Hepatocyte (in vitro differentiated cells): ENCODE measurements around the gene NCOA6. TPM values are rescaled to one million over a fixed set of nuclear protein-coding genes. Genes with fewer than 3 reads are reported as not detected.

Experiments used
- DNase-seq: peaks from one replicate; pipeline ENCODE4 v3.0.0-alpha.2; 2016; ENCODE audit warnings: low spot score
- H2AFZ ChIP-seq: fragments of 200-600 bp; sonication (generic); 2 replicates; pipeline ENCODE4 v1.6.0; 2016; ENCODE audit warnings: antibody characterized with exemption, mild to moderate bottlenecking
- H3K27ac ChIP-seq: fragments of 200-600 bp; sonication (generic); 2 replicates; pipeline ENCODE4 v1.5.1; 2016; ENCODE audit warnings: mild to moderate bottlenecking
- H3K27me3 ChIP-seq: fragments of 200-600 bp; sonication (generic); 2 replicates; pipeline ENCODE4 v1.6.1; 2016
- H3K36me3 ChIP-seq: fragments of 200-600 bp; sonication (generic); replicated peaks from 2 replicates; pipeline ENCODE4 v1.5.1; 2016; ENCODE audit warnings: low read depth; ENCODE audit not compliant: insufficient read depth
- H3K4me1 ChIP-seq: fragments of 200-600 bp; sonication (generic); 2 replicates; pipeline ENCODE4 v1.5.1; 2016; ENCODE audit warnings: mild to moderate bottlenecking, moderate library complexity; ENCODE audit not compliant: insufficient read depth
- H3K4me2 ChIP-seq: fragments of 200-600 bp; sonication (generic); 2 replicates; pipeline ENCODE4 v1.6.0; 2016
- H3K4me3 ChIP-seq: fragments of 200-600 bp; sonication (generic); 2 replicates; pipeline ENCODE4 v1.5.1; 2016; ENCODE audit warnings: mild to moderate bottlenecking
- H3K79me2 ChIP-seq: fragments of 200-600 bp; sonication (generic); 2 replicates; pipeline ENCODE4 v1.6.0; 2017; ENCODE audit warnings: mild to moderate bottlenecking
- H3K9me2 ChIP-seq: fragments of 200-600 bp; sonication (generic); replicated peaks from 2 replicates; pipeline ENCODE4 v1.6.0; 2017; ENCODE audit warnings: mild to moderate bottlenecking; ENCODE audit not compliant: insufficient read depth
- H3K9me3 ChIP-seq: fragments of 200-600 bp; sonication (generic); 2 replicates; pipeline ENCODE4 v1.5.1; 2016; ENCODE audit warnings: low read depth, mild to moderate bottlenecking
- H4K20me1 ChIP-seq: fragments of 200-600 bp; sonication (generic); 2 replicates; pipeline ENCODE4 v1.6.0; 2016; ENCODE audit warnings: mild to moderate bottlenecking; ENCODE audit not compliant: insufficient read depth, poor library complexity, severe bottlenecking
- CTCF ChIP-seq: fragments of 200-600 bp; sonication (generic); IDR thresholded peaks from 2 replicates; pipeline ENCODE4 v1.5.1; 2016; ENCODE audit warnings: antibody characterized with exemption, mild to moderate bottlenecking; ENCODE audit not compliant: poor library complexity
- EZH2 ChIP-seq: fragments of 200-600 bp; sonication (generic); IDR thresholded peaks from 2 replicates; pipeline ENCODE4 v1.6.1; 2016; ENCODE audit warnings: antibody characterized with exemption, mild to moderate bottlenecking, borderline replicate concordance
- EZH2phosphoT487 ChIP-seq: fragments of 200-600 bp; sonication (generic); IDR thresholded peaks from one replicate; pipeline ENCODE4 v1.6.1; 2018; ENCODE audit warnings: antibody characterized with exemption, mild to moderate bottlenecking, low read depth, moderate library complexity; ENCODE audit not compliant: unreplicated experiment, severe bottlenecking
- WGBS: methylation state at CpG from one replicate; pipeline ENCODE4 v1.1.6; 2016; ENCODE audit warnings: low lambda C conversion rate; ENCODE audit errors: missing lambda C conversion rate; 5-methylcytosine and 5-hydroxymethylcytosine counted together
- polyA plus RNA-seq: library from polyadenylated mRNA; unstranded; fragments of >200 nt; fragmentation: Nextera tagmentation; extraction: Ambion mirVana; gene quantifications from 2 replicates; pipeline ENCODE4 v1.2.1, GENCODE V29; 2016
- small RNA-seq: library from RNA; depleted of rRNA; stranded (forward); fragments of <200 nt; gene quantifications from one replicate; pipeline ENCODE3, GENCODE V24; 2014
- total RNA-seq: library from RNA; depleted of rRNA; stranded (reverse); fragments of >200 nt; gene quantifications from 2 replicates; pipeline ENCODE4 v1.2.3, GENCODE V29; 2014

The NCOA6 gene
- total and polyA plus RNA-seq, 2 experiments from 2014 or later, result 11.6 to 23.5 TPM

- TF ChIP-seq EZH2, result no peak
- no peak for TF ChIP-seq CTCF
- no peak for TF ChIP-seq EZH2phosphoT487
- no peaks in the 10 kb centered on the region for H4K20me1 ChIP-seq
These were observed 152.0 kb downstream of the NCOA6 start for GRCh38 chr20:34673412-34673811.

GRCh38 chr20:34669094-34669493, 156.4 kb downstream of the NCOA6 start:
- H3K27me3 ChIP-seq, result no peaks in the 10 kb centered on the region
- no peak for DNase-seq
- TF ChIP-seq EZH2phosphoT487 (no peak), CTCF (no peak), EZH2 (no peak)
- peaks cover 51% of the 10 kb centered on the region for H3K79me2 ChIP-seq
- 94% methylated on average over 1 of the region's 1 CpG for WGBS
- H3K27ac ChIP-seq, result no peak overlapping the region
- H3K9me2 ChIP-seq, result no peaks in the 10 kb centered on the region
- no peak overlapping the region for H3K4me3 ChIP-seq
- H3K9me3 ChIP-seq, result no peaks in the 10 kb centered on the region
- no peaks in the 10 kb centered on the region for H4K20me1 ChIP-seq
- no peaks in the 10 kb centered on the region for H3K36me3 ChIP-seq
- no peak overlapping the region for H2AFZ ChIP-seq
- no peaks in the 10 kb centered on the region for H3K4me1 ChIP-seq
- no peak overlapping the region for H3K4me2 ChIP-seq

More at GRCh38 chr20:34673412-34673811, 152.0 kb downstream of the NCOA6 start:
- Histone ChIP-seq H3K36me3 (no peaks in the 10 kb centered on the region), H3K4me3 (no peak overlapping the region), H2AFZ (no peak overlapping the region), H3K4me2 (no peak overlapping the region), H3K9me2 (no peaks in the 10 kb centered on the region), H3K27me3 (no peaks in the 10 kb centered on the region), H3K27ac (no peak overlapping the region), H3K79me2 (peaks cover 50% of the 10 kb centered on the region), H3K9me3 (no peaks in the 10 kb centered on the region), H3K4me1 (peaks cover 8% of the 10 kb centered on the region)
- no peak for DNase-seq
- WGBS, result 96% methylated on average over 5 of the region's 5 CpGs

Small RNA genes within 50 kb of the gene (small RNA-seq; reads per million reads assigned to genes)
- gene AL118520.1, result not detected

Other genes starting within 250 kb of the NCOA6 start
- 19.3 and 26.1 TPM in 2 replicates for gene PIGU, start 148.6 kb downstream of the NCOA6 start, total RNA-seq
- 31.5 and 32.7 TPM in 2 replicates for gene PIGU, start 148.6 kb downstream of the NCOA6 start, polyA plus RNA-seq
- 4.9 and 8.6 TPM in 2 replicates for gene TP53INP2, start 121.3 kb downstream of the NCOA6 start, total RNA-seq
- gene TP53INP2, start 121.3 kb downstream of the NCOA6 start, polyA plus RNA-seq, result 8.4 and 10.6 TPM in 2 replicates
- 4.9 and 9.8 TPM in 2 replicates for gene GGT7, start 47.2 kb upstream of the NCOA6 start, total RNA-seq
- gene GGT7, start 47.2 kb upstream of the NCOA6 start, polyA plus RNA-seq, result 18.2 and 23.9 TPM in 2 replicates
- gene ACSS2, start 51.0 kb upstream of the NCOA6 start, total RNA-seq, result 59.5 and 91.9 TPM in 2 replicates
- 52.0 and 56.2 TPM in 2 replicates for gene ACSS2, start 51.0 kb upstream of the NCOA6 start, polyA plus RNA-seq
- gene GSS, start 130.2 kb upstream of the NCOA6 start, total RNA-seq, result 41.2 and 46.2 TPM in 2 replicates
- gene GSS, start 130.2 kb upstream of the NCOA6 start, polyA plus RNA-seq, result 45.2 and 54.7 TPM in 2 replicates
- 0.07 TPM in 1 of 2 replicates, not detected in the other for gene MYH7B, start 130.2 kb upstream of the NCOA6 start, total RNA-seq
- gene MYH7B, start 130.2 kb upstream of the NCOA6 start, polyA plus RNA-seq, result 0.42 and 1.9 TPM in 2 replicates